ENCODE data around the gene SMARCD3. TPM values are rescaled to one million over a fixed set of nuclear protein-coding genes. Genes with fewer than 3 reads are reported as not detected.
A peak's percentile ranks its signal among the peaks of the same experiment; 100 is the strongest.

The SMARCD3 gene
- total RNA-seq, 2 experiments from 2014 or later, result 1.5 to 1.9 TPM

DNA sequence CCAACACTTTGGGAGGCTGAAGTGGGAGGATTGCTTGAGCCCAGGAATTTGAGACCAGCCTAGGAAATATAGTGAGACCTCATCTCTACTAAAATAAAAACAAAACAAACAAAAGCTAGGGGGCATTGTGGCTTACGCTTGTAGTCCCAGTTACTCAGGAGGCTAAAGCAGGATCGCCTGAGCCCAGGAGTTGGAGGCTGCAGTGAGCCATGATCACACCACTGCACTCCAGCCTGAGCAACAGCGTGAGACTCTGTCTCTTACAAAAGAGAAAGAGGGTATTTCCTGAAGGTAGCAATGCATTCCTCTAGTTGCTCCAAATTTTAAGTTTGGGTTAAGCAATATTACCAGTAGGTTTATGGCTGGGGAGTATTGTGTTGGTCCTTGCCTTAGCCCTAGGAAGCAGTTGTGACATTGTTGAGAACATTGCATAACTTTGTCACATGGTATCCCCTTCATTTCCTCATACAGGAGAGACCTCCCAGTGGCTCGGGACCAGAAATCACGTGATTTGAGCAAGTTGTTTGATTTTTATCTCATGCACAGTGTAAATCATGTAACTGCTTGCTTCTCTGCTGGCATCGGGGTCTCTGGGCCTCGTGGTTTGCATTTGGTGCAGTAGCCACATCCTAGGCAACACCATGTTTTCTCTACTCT is 23.3 kb upstream of the SMARCD3 start:
- no peak for TF ChIP-seq EZH2phosphoT487 (IDR thresholded peaks at IDR 0.05; ENCODE audit: borderline replicate concordance, low read depth, low read length)
- TF ChIP-seq, protein P1, sequence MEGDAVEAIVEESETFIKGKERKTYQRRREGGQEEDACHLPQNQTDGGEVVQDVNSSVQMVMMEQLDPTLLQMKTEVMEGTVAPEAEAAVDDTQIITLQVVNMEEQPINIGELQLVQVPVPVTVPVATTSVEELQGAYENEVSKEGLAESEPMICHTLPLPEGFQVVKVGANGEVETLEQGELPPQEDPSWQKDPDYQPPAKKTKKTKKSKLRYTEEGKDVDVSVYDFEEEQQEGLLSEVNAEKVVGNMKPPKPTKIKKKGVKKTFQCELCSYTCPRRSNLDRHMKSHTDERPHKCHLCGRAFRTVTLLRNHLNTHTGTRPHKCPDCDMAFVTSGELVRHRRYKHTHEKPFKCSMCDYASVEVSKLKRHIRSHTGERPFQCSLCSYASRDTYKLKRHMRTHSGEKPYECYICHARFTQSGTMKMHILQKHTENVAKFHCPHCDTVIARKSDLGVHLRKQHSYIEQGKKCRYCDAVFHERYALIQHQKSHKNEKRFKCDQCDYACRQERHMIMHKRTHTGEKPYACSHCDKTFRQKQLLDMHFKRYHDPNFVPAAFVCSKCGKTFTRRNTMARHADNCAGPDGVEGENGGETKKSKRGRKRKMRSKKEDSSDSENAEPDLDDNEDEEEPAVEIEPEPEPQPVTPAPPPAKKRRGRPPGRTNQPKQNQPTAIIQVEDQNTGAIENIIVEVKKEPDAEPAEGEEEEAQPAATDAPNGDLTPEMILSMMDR (conservative IDR thresholded peaks at IDR 0.05; ENCODE audit: low read length), result peak; percentile 44; the same call in 1 of the 2 replicates
- H3K4me3 ChIP-seq (ENCODE audit: low read depth, low read length, poor library complexity, severe bottlenecking), result no peak overlapping the region
- no peaks in the 10 kb centered on the region for H3K9me2 ChIP-seq (ENCODE audit: insufficient read depth, low read length)
- H3K27ac ChIP-seq (ENCODE audit: low read depth, low read length, poor library complexity, severe bottlenecking), result no peak overlapping the region
- H2AFZ ChIP-seq (ENCODE audit: low read length), result peak overlapping the region; percentile 86
- DNase-seq (ENCODE audit: low spot score), result peak; percentile 13
- H3K9me3 ChIP-seq (ENCODE audit: low read length), result no peaks in the 10 kb centered on the region
- intact Hi-C loops (cut with micrococcal nuclease; ENCODE audit: unreplicated experiment), result no loop called here
- peak overlapping the region; percentile 23; the same call in 1 of the 2 replicates for H3K4me2 ChIP-seq (ENCODE audit: low read length)
- H3K36me3 ChIP-seq (ENCODE audit: insufficient read depth, low read length), result no peaks in the 10 kb centered on the region
- peaks cover 12% of the 10 kb centered on the region for H3K4me1 ChIP-seq (ENCODE audit: insufficient read depth, low read length, poor library complexity, severe bottlenecking)
- no TSS peak for BruUV-seq (replicated peaks)
- H3K79me2 ChIP-seq (ENCODE audit: insufficient read depth, low read depth, low read length), result no peaks in the 10 kb centered on the region
- ChIA-PET POLR2A (interaction anchor here (1.0 kb wide), 1 partner anchor 16 kb away, joined by 3 read pairs; no protein-coding TSS in a partner anchor), CTCF (ENCODE audit: unreplicated experiment) (no interaction called here)
- no peaks in the 10 kb centered on the region for H4K20me1 ChIP-seq (ENCODE audit: insufficient read depth, low read length)

DNA sequence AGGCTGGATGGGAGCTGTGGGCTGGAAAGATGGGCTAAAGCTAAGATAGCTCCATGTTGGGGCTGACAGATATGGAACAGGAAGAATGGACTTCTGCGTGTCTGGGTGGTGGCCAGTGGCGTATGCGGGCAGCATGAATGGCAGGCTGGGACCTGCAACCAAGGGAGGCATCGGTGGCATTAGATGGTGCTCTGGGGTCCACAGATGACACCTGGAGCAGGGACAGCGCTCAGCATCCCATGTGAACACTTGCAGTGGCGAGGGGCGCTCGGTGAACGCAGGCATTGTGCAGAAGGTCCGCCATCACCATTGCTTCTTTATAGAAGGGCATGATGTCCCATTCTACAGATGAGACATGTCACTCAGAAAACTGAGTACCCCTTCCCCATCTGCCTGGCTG is 21.0 kb upstream of the SMARCD3 start:
- no peak overlapping the region for H3K4me2 ChIP-seq (ENCODE audit: low read length)
- H3K79me2 ChIP-seq (ENCODE audit: insufficient read depth, low read depth, low read length), result no peaks in the 10 kb centered on the region
- no peak overlapping the region for H2AFZ ChIP-seq (ENCODE audit: low read length)
- ChIA-PET POLR2A (no interaction called here), CTCF (ENCODE audit: unreplicated experiment) (no interaction called here)
- no peak overlapping the region for H3K4me3 ChIP-seq (ENCODE audit: low read depth, low read length, poor library complexity, severe bottlenecking)
- H3K4me1 ChIP-seq (ENCODE audit: insufficient read depth, low read length, poor library complexity, severe bottlenecking), result peaks cover 8% of the 10 kb centered on the region
- intact Hi-C loops (cut with micrococcal nuclease; ENCODE audit: unreplicated experiment), result no loop called here
- no peak overlapping the region for H3K27ac ChIP-seq (ENCODE audit: low read depth, low read length, poor library complexity, severe bottlenecking)
- TF ChIP-seq EZH2phosphoT487 (IDR thresholded peaks at IDR 0.05; ENCODE audit: borderline replicate concordance, low read depth, low read length), result no peak
- TF ChIP-seq, protein P1 (conservative IDR thresholded peaks at IDR 0.05; ENCODE audit: low read length), result no peak
- H4K20me1 ChIP-seq (ENCODE audit: insufficient read depth, low read length), result no peaks in the 10 kb centered on the region
- H3K9me2 ChIP-seq (ENCODE audit: insufficient read depth, low read length), result no peaks in the 10 kb centered on the region
- no peaks in the 10 kb centered on the region for H3K36me3 ChIP-seq (ENCODE audit: insufficient read depth, low read length)
- H3K9me3 ChIP-seq (ENCODE audit: low read length), result no peaks in the 10 kb centered on the region
- DNase-seq (ENCODE audit: low spot score), result no peak
- no TSS peak for BruUV-seq (replicated peaks)

DNA sequence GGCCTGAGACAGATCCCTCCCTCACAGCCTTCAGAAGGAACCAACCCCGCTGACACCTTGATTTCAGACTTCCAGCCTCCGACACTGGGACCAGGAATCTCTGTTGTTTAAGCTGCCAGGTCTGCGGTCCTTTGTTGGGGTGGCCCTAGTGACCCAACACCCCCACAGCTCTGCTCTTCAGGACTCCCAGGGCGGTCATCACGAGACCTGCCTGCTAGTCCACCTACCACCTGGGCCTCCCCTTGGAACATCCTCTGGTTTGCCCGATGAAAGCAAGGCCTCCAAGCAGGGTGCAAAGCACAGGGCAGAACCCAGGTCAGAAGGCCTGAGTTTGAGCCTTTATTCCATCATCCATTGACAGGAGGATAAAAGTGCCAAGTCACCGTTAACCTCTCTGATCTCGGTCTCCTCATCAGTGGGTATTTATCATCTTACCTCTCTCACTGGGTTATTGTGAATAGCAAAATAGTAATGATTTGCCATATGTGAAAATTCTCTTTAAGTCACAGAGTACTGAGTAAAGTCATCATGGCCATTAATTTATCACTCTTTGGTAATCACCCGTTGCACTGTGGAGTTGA is 16.9 kb upstream of the SMARCD3 start:
- no peak for DNase-seq (ENCODE audit: low spot score)
- Histone ChIP-seq H3K36me3 (ENCODE audit: insufficient read depth, low read length) (no peaks in the 10 kb centered on the region), H3K4me3 (ENCODE audit: low read depth, low read length, poor library complexity, severe bottlenecking) (no peak overlapping the region), H3K9me2 (ENCODE audit: insufficient read depth, low read length) (no peaks in the 10 kb centered on the region), H4K20me1 (ENCODE audit: insufficient read depth, low read length) (no peaks in the 10 kb centered on the region), H2AFZ (ENCODE audit: low read length) (no peak overlapping the region), H3K4me2 (ENCODE audit: low read length) (no peak overlapping the region), H3K79me2 (ENCODE audit: insufficient read depth, low read depth, low read length) (no peaks in the 10 kb centered on the region), H3K9me3 (ENCODE audit: low read length) (no peaks in the 10 kb centered on the region), H3K4me1 (ENCODE audit: insufficient read depth, low read length, poor library complexity, severe bottlenecking) (no peaks in the 10 kb centered on the region), H3K27ac (ENCODE audit: low read depth, low read length, poor library complexity, severe bottlenecking) (no peak overlapping the region)
- TF ChIP-seq, protein P1 (conservative IDR thresholded peaks at IDR 0.05; ENCODE audit: low read length), result no peak
- no peak for TF ChIP-seq EZH2phosphoT487 (IDR thresholded peaks at IDR 0.05; ENCODE audit: borderline replicate concordance, low read depth, low read length)
- ChIA-PET POLR2A (no interaction called here), CTCF (ENCODE audit: unreplicated experiment) (no interaction called here)
- no TSS peak for BruUV-seq (replicated peaks)
- intact Hi-C loops (cut with micrococcal nuclease; ENCODE audit: unreplicated experiment), result no loop called here
